Transverse colon (tissue), 4 donors: ENCODE data around the gene TUBB1. TPM values are rescaled to one million over a fixed set of nuclear protein-coding genes. Genes with fewer than 3 reads are reported as not detected.
A peak's percentile ranks its signal among the peaks of the same experiment; 100 is the strongest.

Experiments used
- DNase-seq: peaks from one replicate; pipeline ENCODE4 v3.0.0-alpha.2; 2019
- H3K27ac ChIP-seq, 4 donors: fragments of 200-600 bp; sonication (generic); 2 replicates each; pipeline ENCODE4 v1.5.1; 2016 to 2018; ENCODE audit warnings: inconsistent platforms in 4 of 4
- H3K27me3 ChIP-seq: fragments of 200-600 bp; sonication (generic); 2 replicates; pipeline ENCODE4 v1.5.1; 2017; ENCODE audit warnings: inconsistent platforms
- H3K36me3 ChIP-seq, 4 donors: fragments of 200-600 bp; sonication (generic); 2 replicates each; pipeline ENCODE4 v1.5.1; 2017 to 2019; ENCODE audit warnings: inconsistent platforms in 4 of 4
- H3K4me1 ChIP-seq, 4 donors: fragments of 200-600 bp; sonication (generic); 2 replicates each; pipeline ENCODE4 v1.5.1; 2017 to 2020; ENCODE audit warnings: inconsistent platforms in 4 of 4
- H3K4me3 ChIP-seq, 4 donors: fragments of 200-600 bp; sonication (generic); 1 replicate in 1 of 4; 2 replicates in 3 of 4; pipeline versions ENCODE4 v1.5.1 to v1.6.1; 2017 to 2019; ENCODE audit warnings: inconsistent platforms in 4 of 4
- H3K9me3 ChIP-seq, 2 donors: fragments of 200-600 bp; sonication (generic); 2 replicates each; pipeline ENCODE4 v1.5.1; 2017 to 2019; ENCODE audit warnings: inconsistent platforms in 2 of 2
- EP300 ChIP-seq: sonication (generic); formaldehyde crosslinking; IDR thresholded peaks from one replicate; pipeline ENCODE4 v1.6.1; 2017; ENCODE audit warnings: antibody characterized with exemption, low read depth
- POLR2A ChIP-seq: fragments of 450-650 bp; IDR thresholded peaks from one replicate; pipeline ENCODE4 v1.6.1; 2016; ENCODE audit warnings: antibody characterized with exemption, mild to moderate bottlenecking, moderate library complexity
- POLR2AphosphoS5 ChIP-seq, 3 donors: sonication (generic); formaldehyde crosslinking; IDR thresholded peaks; one replicate each; pipeline ENCODE4 v1.6.1; 2016; ENCODE audit warnings: antibody characterized with exemption in 3 of 3
- WGBS, 2 donors: methylation state at CpG; one replicate each; pipeline ENCODE4 v1.1.5; 2018; ENCODE audit warnings: low coverage in 1 of 2; 5-methylcytosine and 5-hydroxymethylcytosine counted together
- in situ Hi-C, 4 donors: fragments of 200-750 bp; cut with MboI; loops; one replicate each; pipeline versions ENCODE4 v1.15.0 to v1.15.1; 2017; ENCODE audit warnings: low sequenced_read_pairs in 3 of 4, low pct_ligation_motif_present in 1 of 4, low pct_unique_long_range_greater_than_20kb in 1 of 4
- intact Hi-C: fragments of 100-400 bp; cut with DNase I; formaldehyde crosslinking; loops from one replicate; pipeline ENCODE4 v1.15.1; 2023; ENCODE audit warnings: low total_unique reads
- total RNA-seq, 4 donors: library from RNA; depleted of rRNA; stranded (reverse); fragments of >200 nt; gene quantifications; one replicate each; pipeline ENCODE4 v1.1.0, GENCODE V29; 2016
- TF ChIP-seq, protein P1 (sequence below), 5 experiments: fragments of 200-600 bp in 3 of 5; fragments of 450-650 bp in 2 of 5; sonication (generic) in 3 of 5; IDR thresholded peaks; 1 replicate in 2 of 5; 2 replicates in 3 of 5; pipeline ENCODE4 v1.5.1; 2016 to 2017; ENCODE audit warnings: antibody characterized with exemption in 5 of 5, inconsistent platforms in 3 of 5, mild to moderate bottlenecking in 2 of 5, moderate library complexity in 1 of 5

Gene TUBB1
- total RNA-seq, 4 donors from 2014 or later = not detected

DNA sequence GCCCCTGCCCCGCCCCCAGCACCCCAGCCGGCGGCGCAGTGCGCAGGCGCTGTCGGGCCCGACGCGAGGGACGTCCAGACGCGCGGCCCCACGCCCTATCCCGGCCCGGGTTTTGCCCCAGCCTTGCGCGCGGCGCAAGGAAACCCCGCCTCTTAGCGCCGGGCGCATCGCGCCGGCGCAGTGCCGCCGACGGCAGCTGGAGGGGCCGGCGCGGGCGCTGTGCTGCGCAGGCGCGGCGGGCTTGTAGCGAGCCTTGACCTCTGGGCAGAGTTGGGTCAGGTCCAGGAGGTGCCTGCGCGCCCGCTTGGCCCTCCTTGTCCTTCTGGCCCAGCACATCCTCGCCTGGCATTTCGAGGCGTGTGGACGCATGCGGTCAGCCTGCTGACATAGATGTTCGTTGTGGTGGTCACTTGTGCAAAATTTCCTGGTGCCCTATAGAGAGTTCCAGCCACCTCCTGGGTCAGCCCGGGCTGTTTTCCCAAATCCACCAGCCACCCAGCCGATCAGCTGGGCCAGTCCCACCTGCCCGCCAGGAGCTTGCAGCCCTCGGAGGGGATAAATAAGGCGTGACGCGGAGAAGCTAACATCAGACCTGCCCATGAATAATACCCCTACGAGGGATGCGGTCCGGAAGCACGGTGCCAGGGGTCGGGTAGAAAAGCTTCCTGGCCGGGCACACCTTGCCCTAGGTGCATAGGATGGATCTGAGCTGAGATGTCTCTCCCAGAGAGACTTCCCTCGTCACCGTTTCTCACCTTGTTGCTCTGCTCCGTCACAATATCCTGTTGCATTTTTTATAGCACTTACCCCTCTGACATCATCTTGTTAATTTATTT is 23.8 kb downstream of the TUBB1 start:
- H3K4me3 ChIP-seq = peak overlapping the region; percentile 75 to 95 (median 78)
- peaks cover 0 to 2% (median 0%) of the 10 kb centered on the region in 4 donors for H3K36me3 ChIP-seq
- in situ Hi-C loops = loop anchor here in 1 of 4 donors (25.0 kb wide), 1 partner anchor 381 kb away; the partner anchor contains the start of gene STX16
- H3K4me1 ChIP-seq = peaks cover 23 to 55% (median 36%) of the 10 kb centered on the region in 4 donors
- H3K27ac ChIP-seq = peak overlapping the region; percentile 89 to 96 (median 92)
- no peaks in the 10 kb centered on the region for H3K9me3 ChIP-seq
- TF ChIP-seq POLR2A (no peak), EP300 (no peak), POLR2AphosphoS5 (IDR thresholded peaks at IDR 0.05) (peak in 1 of 3 donors; percentile 3)
- TF ChIP-seq, protein P1, sequence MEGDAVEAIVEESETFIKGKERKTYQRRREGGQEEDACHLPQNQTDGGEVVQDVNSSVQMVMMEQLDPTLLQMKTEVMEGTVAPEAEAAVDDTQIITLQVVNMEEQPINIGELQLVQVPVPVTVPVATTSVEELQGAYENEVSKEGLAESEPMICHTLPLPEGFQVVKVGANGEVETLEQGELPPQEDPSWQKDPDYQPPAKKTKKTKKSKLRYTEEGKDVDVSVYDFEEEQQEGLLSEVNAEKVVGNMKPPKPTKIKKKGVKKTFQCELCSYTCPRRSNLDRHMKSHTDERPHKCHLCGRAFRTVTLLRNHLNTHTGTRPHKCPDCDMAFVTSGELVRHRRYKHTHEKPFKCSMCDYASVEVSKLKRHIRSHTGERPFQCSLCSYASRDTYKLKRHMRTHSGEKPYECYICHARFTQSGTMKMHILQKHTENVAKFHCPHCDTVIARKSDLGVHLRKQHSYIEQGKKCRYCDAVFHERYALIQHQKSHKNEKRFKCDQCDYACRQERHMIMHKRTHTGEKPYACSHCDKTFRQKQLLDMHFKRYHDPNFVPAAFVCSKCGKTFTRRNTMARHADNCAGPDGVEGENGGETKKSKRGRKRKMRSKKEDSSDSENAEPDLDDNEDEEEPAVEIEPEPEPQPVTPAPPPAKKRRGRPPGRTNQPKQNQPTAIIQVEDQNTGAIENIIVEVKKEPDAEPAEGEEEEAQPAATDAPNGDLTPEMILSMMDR (IDR thresholded peaks at IDR 0.05) = no peak
- DNase-seq = peak; percentile 96
- intact Hi-C loops = no loop called here
- no peaks in the 10 kb centered on the region for H3K27me3 ChIP-seq
- WGBS, 2 donors = 35 to 71% methylated on average over 2 to 22 of the region's 66 CpGs

DNA sequence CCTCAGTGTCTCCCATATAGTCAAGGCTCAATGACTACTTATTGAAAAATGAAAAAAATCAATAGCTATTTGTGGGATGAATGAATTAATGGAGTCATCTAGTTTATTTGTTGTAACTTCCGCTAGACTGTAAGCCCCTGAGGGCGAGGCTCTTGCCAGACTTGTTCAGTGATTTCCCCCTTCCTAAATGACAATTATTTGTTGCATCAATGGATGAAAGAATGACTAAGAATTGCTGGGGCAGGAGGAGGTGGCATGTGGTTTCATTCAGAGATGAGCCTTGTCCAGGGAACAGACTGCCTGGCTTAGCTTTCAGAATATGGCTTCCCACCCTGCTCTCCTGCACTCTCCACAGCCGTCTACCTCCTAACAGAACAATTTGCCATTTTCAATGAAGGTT is 24.5 kb downstream of the TUBB1 start:
- peaks cover 24 to 57% (median 38%) of the 10 kb centered on the region in 4 donors for H3K4me1 ChIP-seq
- DNase-seq = no peak
- peak overlapping the region; percentile 89 to 96 (median 92) for H3K27ac ChIP-seq
- no peak for TF ChIP-seq EP300
- no peak for TF ChIP-seq POLR2A
- TF ChIP-seq POLR2AphosphoS5 (IDR thresholded peaks at IDR 0.05) = no peak
- TF ChIP-seq, protein P1 (IDR thresholded peaks at IDR 0.05) = no peak
- 73 to 75% methylated on average over 3 of the region's 3 CpGs for WGBS, 2 donors
- no peaks in the 10 kb centered on the region for H3K27me3 ChIP-seq
- no peaks in the 10 kb centered on the region for H3K36me3 ChIP-seq
- in situ Hi-C loops = loop anchor here in 1 of 4 donors (25.0 kb wide), 1 partner anchor 381 kb away; the partner anchor contains the start of gene STX16
- H3K9me3 ChIP-seq = no peaks in the 10 kb centered on the region
- no peak overlapping the region for H3K4me3 ChIP-seq
- intact Hi-C loops = no loop called here

DNA sequence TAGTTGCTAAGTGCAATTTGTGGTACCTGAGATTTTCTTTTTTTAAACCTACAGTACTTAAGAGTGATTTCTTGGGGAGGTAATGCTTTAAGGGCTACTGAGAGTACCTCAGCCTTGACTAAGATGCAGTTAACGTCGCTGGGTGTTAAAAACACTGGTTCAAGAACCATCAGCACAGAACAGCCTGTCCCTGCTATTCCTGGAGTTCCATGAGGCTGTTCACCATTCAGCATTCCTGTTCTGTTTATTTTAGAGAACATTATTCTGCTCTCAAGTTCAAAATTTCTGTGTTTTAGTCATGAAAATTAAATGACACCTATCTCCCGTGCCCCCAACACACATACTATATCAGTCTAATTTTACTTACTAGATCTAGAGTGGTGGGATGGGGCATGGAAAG is 25.1 kb downstream of the TUBB1 start:
- DNase-seq = no peak
- TF ChIP-seq POLR2A (no peak), POLR2AphosphoS5 (IDR thresholded peaks at IDR 0.05) (no peak), EP300 (no peak)
- TF ChIP-seq, protein P1 (IDR thresholded peaks at IDR 0.05) = no peak
- WGBS, 2 donors = 94 to 100% methylated on average over 3 of the region's 3 CpGs
- Histone ChIP-seq H3K4me1 (peaks cover 24 to 55% (median 35%) of the 10 kb centered on the region in 4 donors), H3K4me3 (no peak overlapping the region), H3K9me3 (no peaks in the 10 kb centered on the region), H3K27ac (peak overlapping the region in 1 of 4 donors; percentile 5), H3K36me3 (no peaks in the 10 kb centered on the region), H3K27me3 (no peaks in the 10 kb centered on the region)
- in situ Hi-C loops = loop anchor here in 1 of 4 donors (25.0 kb wide), 1 partner anchor 382 kb away; the partner anchor contains the start of gene STX16
- intact Hi-C loops = no loop called here

DNA sequence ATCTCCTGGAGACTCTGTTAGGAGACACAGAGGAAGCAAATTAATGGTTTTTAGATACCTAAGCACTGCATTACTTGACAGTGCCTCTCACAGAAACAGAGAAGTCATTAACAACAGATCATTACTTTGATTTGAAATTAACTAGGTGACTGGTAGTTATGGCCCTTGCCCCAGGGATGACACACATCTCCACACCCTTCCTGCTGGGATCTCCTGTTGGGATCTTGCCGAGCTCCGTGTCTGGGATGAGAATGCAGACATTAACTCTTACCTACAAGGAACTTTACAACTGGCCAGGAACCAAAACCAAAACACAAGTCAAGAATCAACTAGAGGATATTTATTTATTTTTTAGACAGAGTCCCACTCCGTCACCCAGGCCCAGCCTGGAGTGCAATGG is 25.6 kb downstream of the TUBB1 start:
- intact Hi-C loops = no loop called here
- 76% methylated on average over 3 of the region's 3 CpGs; no CpG with 5 or more reads in 1 of the 2 donors for WGBS, 2 donors
- H3K4me3 ChIP-seq = no peak overlapping the region

More for the DNA sequence above, 25.6 kb downstream of the TUBB1 start:
- Histone ChIP-seq H3K4me1 (peaks cover 22 to 50% (median 31%) of the 10 kb centered on the region in 4 donors), H3K27ac (peak overlapping the region in 1 of 4 donors; percentile 5), H3K36me3 (no peaks in the 10 kb centered on the region), H3K9me3 (no peaks in the 10 kb centered on the region), H3K27me3 (no peaks in the 10 kb centered on the region)
- TF ChIP-seq POLR2AphosphoS5 (IDR thresholded peaks at IDR 0.05) (no peak), EP300 (no peak)
- peak; percentile 26 for DNase-seq
- in situ Hi-C loops = loop anchor here in 1 of 4 donors (25.0 kb wide), 1 partner anchor 382 kb away; the partner anchor contains the start of gene STX16
